ENCODE measurements around the gene DCX. TPM values are rescaled to one million over a fixed set of nuclear protein-coding genes. Genes with fewer than 3 reads are reported as not detected.

Gene DCX
- total RNA-seq, 1 donor from 2014 or later = not detected

DNA sequence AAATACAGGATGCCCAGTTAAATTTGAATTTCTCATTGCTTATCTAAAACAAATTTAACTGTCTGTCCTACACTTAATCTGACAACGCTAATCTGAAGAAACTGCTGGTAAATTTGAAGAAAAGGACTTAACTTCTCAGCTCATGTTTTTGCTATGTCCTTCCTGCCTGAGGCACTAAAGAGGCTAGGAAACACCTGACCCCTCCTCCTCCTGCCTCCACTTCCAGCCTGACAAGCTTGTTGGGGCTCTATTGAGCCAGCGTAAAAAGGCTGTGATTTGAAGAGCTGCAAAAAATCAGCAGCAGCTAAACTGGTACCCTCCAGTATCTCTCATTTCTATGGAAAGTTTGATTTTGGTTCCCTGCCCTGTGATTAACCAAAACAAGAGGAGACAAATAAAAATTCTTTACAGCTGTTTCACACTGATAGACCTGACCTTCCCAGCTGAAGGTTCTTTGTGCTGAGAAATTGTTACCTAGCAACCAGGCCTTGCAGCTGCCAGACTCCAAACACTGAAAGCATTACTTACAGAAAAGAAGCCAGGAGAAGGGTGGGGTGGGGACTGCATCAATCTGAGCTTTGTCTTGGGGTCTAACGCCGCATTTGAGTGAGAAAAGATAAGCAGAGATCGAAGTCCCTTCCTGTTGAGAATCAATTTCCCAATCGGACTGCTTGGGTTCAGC is 35.0 kb downstream of the DCX start:
- no peaks in the 10 kb centered on the region for H3K4me1 Mint-ChIP-seq (ENCODE audit: unreplicated experiment)
- H3K36me3 Mint-ChIP-seq (ENCODE audit: unreplicated experiment) = no peaks in the 10 kb centered on the region
- H3K9me3 Mint-ChIP-seq (ENCODE audit: unreplicated experiment) = peaks cover 7% of the 10 kb centered on the region
- H3K27ac Mint-ChIP-seq (ENCODE audit: unreplicated experiment) = no peak overlapping the region
- DNase-seq (ENCODE audit: extremely low spot score, unreplicated experiment) = no peak
- TF ChIP-seq, protein P1, sequence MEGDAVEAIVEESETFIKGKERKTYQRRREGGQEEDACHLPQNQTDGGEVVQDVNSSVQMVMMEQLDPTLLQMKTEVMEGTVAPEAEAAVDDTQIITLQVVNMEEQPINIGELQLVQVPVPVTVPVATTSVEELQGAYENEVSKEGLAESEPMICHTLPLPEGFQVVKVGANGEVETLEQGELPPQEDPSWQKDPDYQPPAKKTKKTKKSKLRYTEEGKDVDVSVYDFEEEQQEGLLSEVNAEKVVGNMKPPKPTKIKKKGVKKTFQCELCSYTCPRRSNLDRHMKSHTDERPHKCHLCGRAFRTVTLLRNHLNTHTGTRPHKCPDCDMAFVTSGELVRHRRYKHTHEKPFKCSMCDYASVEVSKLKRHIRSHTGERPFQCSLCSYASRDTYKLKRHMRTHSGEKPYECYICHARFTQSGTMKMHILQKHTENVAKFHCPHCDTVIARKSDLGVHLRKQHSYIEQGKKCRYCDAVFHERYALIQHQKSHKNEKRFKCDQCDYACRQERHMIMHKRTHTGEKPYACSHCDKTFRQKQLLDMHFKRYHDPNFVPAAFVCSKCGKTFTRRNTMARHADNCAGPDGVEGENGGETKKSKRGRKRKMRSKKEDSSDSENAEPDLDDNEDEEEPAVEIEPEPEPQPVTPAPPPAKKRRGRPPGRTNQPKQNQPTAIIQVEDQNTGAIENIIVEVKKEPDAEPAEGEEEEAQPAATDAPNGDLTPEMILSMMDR (IDR thresholded peaks at IDR 0.05) = no peak
- no peaks in the 10 kb centered on the region for H3K27me3 Mint-ChIP-seq (ENCODE audit: unreplicated experiment)
- H3K4me3 Mint-ChIP-seq (ENCODE audit: unreplicated experiment) = no peak overlapping the region

DNA sequence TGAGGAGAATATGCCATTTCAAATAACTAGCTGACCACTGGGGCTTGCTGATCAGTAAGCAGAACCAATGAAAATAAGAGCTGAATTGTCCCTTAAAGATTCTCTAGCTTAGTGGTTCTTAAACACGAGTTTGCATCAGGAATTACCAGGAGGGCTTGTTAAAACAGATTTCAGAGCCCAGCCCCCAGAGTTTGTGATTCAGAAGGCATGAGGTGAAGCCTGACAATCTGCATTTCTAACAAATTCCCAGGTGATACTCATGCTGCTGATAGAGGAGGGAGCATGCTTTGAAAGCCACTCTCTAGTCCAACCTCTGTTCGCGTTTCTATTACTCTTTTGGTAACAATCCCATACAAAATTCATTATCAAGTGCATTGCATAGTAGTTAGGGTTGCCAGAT is 35.5 kb downstream of the DCX start:
- no peak for DNase-seq (ENCODE audit: extremely low spot score, unreplicated experiment)
- Mint-ChIP-seq H3K27ac (ENCODE audit: unreplicated experiment) (no peak overlapping the region), H3K4me1 (ENCODE audit: unreplicated experiment) (no peaks in the 10 kb centered on the region), H3K9me3 (ENCODE audit: unreplicated experiment) (peaks cover 7% of the 10 kb centered on the region), H3K27me3 (ENCODE audit: unreplicated experiment) (no peaks in the 10 kb centered on the region), H3K4me3 (ENCODE audit: unreplicated experiment) (no peak overlapping the region), H3K36me3 (ENCODE audit: unreplicated experiment) (no peaks in the 10 kb centered on the region)
- TF ChIP-seq, protein P1 (IDR thresholded peaks at IDR 0.05) = no peak

DNA sequence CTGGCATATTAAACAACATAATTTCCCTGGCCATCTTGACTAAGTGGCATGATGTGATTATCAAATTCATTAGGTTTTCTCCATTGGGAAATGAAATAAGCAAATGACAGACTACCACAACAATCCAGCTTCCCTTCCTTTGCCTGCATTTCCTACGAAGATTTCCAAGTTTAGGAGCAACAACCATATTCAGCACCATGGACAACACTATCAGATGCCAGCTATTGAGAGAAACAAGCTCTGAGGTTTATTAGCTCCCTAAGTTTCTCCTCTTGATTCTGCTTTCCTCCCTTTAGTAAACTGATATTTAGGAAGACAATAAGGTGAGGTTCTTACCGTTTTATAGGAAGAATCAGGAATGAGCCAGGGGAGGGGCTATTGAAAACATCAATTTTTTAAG is 36.2 kb downstream of the DCX start:
- Mint-ChIP-seq H3K9me3 (ENCODE audit: unreplicated experiment) (peaks cover 7% of the 10 kb centered on the region), H3K4me3 (ENCODE audit: unreplicated experiment) (no peak overlapping the region), H3K4me1 (ENCODE audit: unreplicated experiment) (no peaks in the 10 kb centered on the region), H3K36me3 (ENCODE audit: unreplicated experiment) (no peaks in the 10 kb centered on the region), H3K27ac (ENCODE audit: unreplicated experiment) (no peak overlapping the region), H3K27me3 (ENCODE audit: unreplicated experiment) (no peaks in the 10 kb centered on the region)
- TF ChIP-seq, protein P1 (IDR thresholded peaks at IDR 0.05) = no peak
- DNase-seq (ENCODE audit: extremely low spot score, unreplicated experiment) = no peak

DNA sequence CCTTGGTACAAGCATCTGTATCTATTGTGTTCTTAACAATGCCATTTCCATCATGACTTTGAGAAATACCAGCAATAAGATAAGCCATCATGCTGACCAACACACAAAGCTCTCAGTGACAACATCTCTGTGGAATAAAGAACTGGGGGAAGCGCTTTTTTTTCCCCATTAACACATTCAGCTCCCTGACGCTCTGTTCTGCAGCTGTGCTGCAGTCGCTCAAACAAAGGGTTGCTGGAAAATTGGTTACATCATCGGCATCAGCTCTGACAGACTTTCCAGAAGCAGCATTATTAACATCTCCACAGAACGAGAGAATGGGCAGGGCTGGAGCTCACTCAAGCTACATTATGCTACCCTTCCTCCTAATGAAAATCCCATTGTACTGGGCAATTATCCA is 39.9 kb downstream of the DCX start:
- Mint-ChIP-seq H3K27ac (ENCODE audit: unreplicated experiment) (no peak overlapping the region), H3K4me3 (ENCODE audit: unreplicated experiment) (no peak overlapping the region), H3K9me3 (ENCODE audit: unreplicated experiment) (peaks cover 7% of the 10 kb centered on the region), H3K4me1 (ENCODE audit: unreplicated experiment) (no peaks in the 10 kb centered on the region), H3K27me3 (ENCODE audit: unreplicated experiment) (no peaks in the 10 kb centered on the region), H3K36me3 (ENCODE audit: unreplicated experiment) (no peaks in the 10 kb centered on the region)
- TF ChIP-seq, protein P1 (IDR thresholded peaks at IDR 0.05) = no peak
- DNase-seq (ENCODE audit: extremely low spot score, unreplicated experiment) = no peak

DNA sequence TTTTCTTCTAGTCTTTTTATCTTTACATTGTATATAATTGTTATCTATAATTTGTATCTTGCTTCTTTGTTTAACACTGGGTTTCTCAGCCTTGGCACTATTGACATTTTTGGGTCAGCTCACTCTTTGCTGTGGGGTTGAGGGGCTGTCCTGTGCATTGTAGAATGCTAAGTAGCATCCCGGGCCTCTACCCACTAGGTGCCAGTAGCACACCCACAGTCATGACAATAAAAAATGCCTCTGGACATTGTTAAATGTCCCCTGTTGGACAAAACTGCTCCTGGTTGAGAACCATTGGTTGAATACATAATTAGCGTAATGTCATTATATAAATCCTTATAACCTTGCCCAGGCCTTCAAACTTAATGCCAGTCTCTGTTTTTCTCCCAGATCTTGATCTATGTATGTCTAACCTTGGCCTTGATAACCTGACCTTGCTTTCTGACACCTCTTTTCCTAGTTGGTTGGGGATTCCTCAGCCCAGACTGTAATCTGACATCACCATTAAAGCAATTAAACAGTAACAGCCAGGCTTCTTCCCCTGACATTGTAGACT is 46.1 kb downstream of the DCX start:
- TF ChIP-seq, protein P1 (IDR thresholded peaks at IDR 0.05) = no peak
- H3K27ac Mint-ChIP-seq (ENCODE audit: unreplicated experiment) = no peak overlapping the region
- H3K27me3 Mint-ChIP-seq (ENCODE audit: unreplicated experiment) = no peaks in the 10 kb centered on the region
- DNase-seq (ENCODE audit: extremely low spot score, unreplicated experiment) = no peak
- H3K4me3 Mint-ChIP-seq (ENCODE audit: unreplicated experiment) = no peak overlapping the region
- no peaks in the 10 kb centered on the region for H3K9me3 Mint-ChIP-seq (ENCODE audit: unreplicated experiment)
- H3K4me1 Mint-ChIP-seq (ENCODE audit: unreplicated experiment) = no peaks in the 10 kb centered on the region
- H3K36me3 Mint-ChIP-seq (ENCODE audit: unreplicated experiment) = no peaks in the 10 kb centered on the region

Data from osteocyte (in vitro differentiated cells).